KMS-11 (cell line): ENCODE data around the gene DPP9.

ENCODE experiments used
- H2AFZ ChIP-seq: fragments of 200-600 bp; sonication (generic); 2 replicates; pipeline ENCODE4 v1.6.1; 2016; ENCODE audit warnings: antibody characterized with exemption, mixed run types, low read depth
- H3K27ac ChIP-seq: fragments of 200-600 bp; sonication (generic); 2 replicates; pipeline ENCODE4 v1.6.1; 2016; ENCODE audit warnings: mild to moderate bottlenecking, mixed run types
- H3K27me3 ChIP-seq: fragments of 200-600 bp; sonication (generic); 2 replicates; pipeline ENCODE4 v1.6.1; 2017; ENCODE audit warnings: mild to moderate bottlenecking, low read depth, mixed run types, moderate library complexity; ENCODE audit not compliant: insufficient read depth
- H3K36me3 ChIP-seq: fragments of 200-600 bp; sonication (generic); 2 replicates; pipeline ENCODE4 v1.6.1; 2017; ENCODE audit warnings: mild to moderate bottlenecking, mixed run types; ENCODE audit not compliant: insufficient read depth
- H3K4me1 ChIP-seq: fragments of 200-600 bp; sonication (generic); 2 replicates; pipeline ENCODE4 v1.6.1; 2016; ENCODE audit warnings: mild to moderate bottlenecking, low read depth, mixed run types; ENCODE audit not compliant: poor library complexity, severe bottlenecking
- H3K4me2 ChIP-seq: fragments of 200-600 bp; sonication (generic); 2 replicates; pipeline ENCODE4 v1.7.0; 2016; ENCODE audit warnings: mild to moderate bottlenecking, mixed run types
- H3K4me3 ChIP-seq: fragments of 200-600 bp; sonication (generic); IDR thresholded peaks from 2 replicates; pipeline ENCODE4 v1.6.1; 2017; ENCODE audit warnings: low read depth, low read length, mixed read lengths; ENCODE audit not compliant: insufficient read depth
- H3K79me2 ChIP-seq: fragments of 200-600 bp; sonication (generic); 2 replicates; pipeline ENCODE4 v1.6.1; 2016; ENCODE audit warnings: low read depth, mixed run types; ENCODE audit not compliant: insufficient read depth
- H3K9ac ChIP-seq: fragments of 200-600 bp; sonication (generic); 2 replicates; pipeline ENCODE4 v1.6.1; 2016; ENCODE audit warnings: mild to moderate bottlenecking, mixed run types
- H4K20me1 ChIP-seq: fragments of 200-600 bp; sonication (generic); 2 replicates; pipeline ENCODE4 v1.6.1; 2016; ENCODE audit warnings: mild to moderate bottlenecking, mixed run types; ENCODE audit not compliant: insufficient read depth
- CTCF ChIP-seq: fragments of 200-600 bp; sonication (generic); conservative IDR thresholded peaks from 2 replicates; pipeline ENCODE4 v1.6.1; 2017; ENCODE audit warnings: low read depth, mild to moderate bottlenecking, antibody characterized with exemption, low read length, moderate library complexity, mixed read lengths

Gene DPP9

GRCh38 chr19:4693078-4693350 lies 30.6 kb downstream of the DPP9 start:
- peaks cover 57% of the 10 kb centered on the region for H3K4me1 ChIP-seq
- no peaks in the 10 kb centered on the region for H3K36me3 ChIP-seq
- no peaks in the 10 kb centered on the region for H3K27me3 ChIP-seq
- peak overlapping the region; percentile 96 for H3K27ac ChIP-seq
- no peak for TF ChIP-seq CTCF
- H3K79me2 ChIP-seq: no peaks in the 10 kb centered on the region
- no peak overlapping the region for H3K4me3 ChIP-seq
- peak overlapping the region; percentile 100 for H3K4me2 ChIP-seq
- no peaks in the 10 kb centered on the region for H4K20me1 ChIP-seq
- peak overlapping the region; percentile 32 for H2AFZ ChIP-seq
- peak overlapping the region; percentile 62; the same call in 1 of the 2 replicates for H3K9ac ChIP-seq

- H3K4me3 ChIP-seq: no peak overlapping the region
- peak overlapping the region; percentile 62; the same call in 1 of the 2 replicates for H3K9ac ChIP-seq
- peak overlapping the region; percentile 41; the same call in 1 of the 2 replicates for H2AFZ ChIP-seq
- peaks cover 57% of the 10 kb centered on the region for H3K4me1 ChIP-seq
- TF ChIP-seq CTCF: no peak
- H3K36me3 ChIP-seq: no peaks in the 10 kb centered on the region
- no peaks in the 10 kb centered on the region for H4K20me1 ChIP-seq
- no peaks in the 10 kb centered on the region for H3K27me3 ChIP-seq
- no peaks in the 10 kb centered on the region for H3K79me2 ChIP-seq
- H3K4me2 ChIP-seq: peak overlapping the region; percentile 100
- peak overlapping the region; percentile 96 for H3K27ac ChIP-seq
Measured at GRCh38 chr19:4692251-4693077, 31.2 kb downstream of the DPP9 start.

- TF ChIP-seq CTCF: no peak
- Histone ChIP-seq H2AFZ (no peak overlapping the region), H3K27ac (peak overlapping the region; percentile 96; the same call in 1 of the 2 replicates), H4K20me1 (no peaks in the 10 kb centered on the region), H3K4me1 (peaks cover 57% of the 10 kb centered on the region), H3K4me2 (peak overlapping the region; percentile 100), H3K4me3 (no peak overlapping the region), H3K79me2 (no peaks in the 10 kb centered on the region), H3K9ac (no peak overlapping the region), H3K27me3 (no peaks in the 10 kb centered on the region), H3K36me3 (no peaks in the 10 kb centered on the region)
Measured at GRCh38 chr19:4691373-4691772, 32.3 kb downstream of the DPP9 start.

- H4K20me1 ChIP-seq: no peaks in the 10 kb centered on the region
- no peaks in the 10 kb centered on the region for H3K27me3 ChIP-seq
- H3K4me2 ChIP-seq: no peak overlapping the region
- TF ChIP-seq CTCF: no peak
- H2AFZ ChIP-seq: no peak overlapping the region
- H3K4me1 ChIP-seq: peaks cover 50% of the 10 kb centered on the region
- H3K27ac ChIP-seq: no peak overlapping the region
- no peaks in the 10 kb centered on the region for H3K79me2 ChIP-seq
- no peaks in the 10 kb centered on the region for H3K36me3 ChIP-seq
- no peak overlapping the region for H3K4me3 ChIP-seq
- no peak overlapping the region for H3K9ac ChIP-seq
Measured at GRCh38 chr19:4690361-4690760, 33.3 kb downstream of the DPP9 start.
